ENCODE measurements around the gene USP31. TPM values are rescaled to one million over a fixed set of nuclear protein-coding genes. Genes with fewer than 3 reads are reported as not detected.

The USP31 gene
- total and polyA plus RNA-seq, 2 of the 13 experiments (the other 11 are each of a cell fraction or from before 2014, with no cell fraction given): 22.5 to 23.3 TPM

- TF ChIP-seq RNF219 (CRISPR knock-in tag; IDR thresholded peaks at IDR 0.05) (0 out of 2 replicates have a peak, but pooled peaks have one; percentile 39), ZFP1 (CRISPR knock-in tag; IDR thresholded peaks at IDR 0.05) (no peak), REXO4 (CRISPR knock-in tag; IDR thresholded peaks at IDR 0.05; ENCODE audit: borderline replicate concordance) (no peak), FOXA1 (IDR thresholded peaks at IDR 0.05) (no peak), FOXA1 (CRISPR knock-in tag; IDR thresholded peaks at IDR 0.05) (peak; percentile 64), NFKB2 (CRISPR knock-in tag; IDR thresholded peaks at IDR 0.05; ENCODE audit: borderline replicate concordance) (no peak), ZNF780A (CRISPR knock-in tag; IDR thresholded peaks at IDR 0.05) (no peak), THAP11 (CRISPR knock-in tag; IDR thresholded peaks at IDR 0.05) (0 out of 2 replicates have a peak, but pooled peaks have one; percentile 8), SRSF1 (optimal IDR thresholded peaks at IDR 0.05; ENCODE audit: low read depth, low read length) (no peak), NR1H2 (CRISPR knock-in tag; IDR thresholded peaks at IDR 0.05; ENCODE audit: borderline replicate concordance, low read depth) (no peak), HNRNPL (IDR thresholded peaks at IDR 0.05; ENCODE audit: low read depth, low read length) (no peak), ZZZ3 (CRISPR knock-in tag; IDR thresholded peaks at IDR 0.05; ENCODE audit: borderline replicate concordance) (no peak), ZNF280D (CRISPR knock-in tag; IDR thresholded peaks at IDR 0.05) (0 out of 2 replicates have a peak, but pooled peaks have one; percentile 4), HIVEP1 (CRISPR knock-in tag; IDR thresholded peaks at IDR 0.05) (no peak), SAP130 (CRISPR knock-in tag; IDR thresholded peaks at IDR 0.05; ENCODE audit: low read depth) (peak; percentile 58), POGK (CRISPR knock-in tag; conservative IDR thresholded peaks at IDR 0.05) (no peak), ARNTL (CRISPR knock-in tag; IDR thresholded peaks at IDR 0.05) (no peak), ELF1 (CRISPR knock-in tag; IDR thresholded peaks at IDR 0.05) (no peak), ZNF629 (CRISPR knock-in tag; conservative IDR thresholded peaks at IDR 0.05) (no peak), HNF4A (CRISPR knock-in tag; IDR thresholded peaks at IDR 0.05) (peak; percentile 85), NCOA1 (CRISPR knock-in tag; IDR thresholded peaks at IDR 0.05) (no peak), GMEB1 (CRISPR knock-in tag; IDR thresholded peaks at IDR 0.05; ENCODE audit: borderline replicate concordance) (no peak), SMYD3 (CRISPR knock-in tag; IDR thresholded peaks at IDR 0.05) (0 out of 2 replicates have a peak, but pooled peaks have one; percentile 28), RBM39 (IDR thresholded peaks at IDR 0.05; ENCODE audit: low read depth, low read length, poor library complexity, severe bottlenecking) (no peak)
These were observed 56.5 kb downstream of the USP31 start (continued) for GRCh38 chr16:23092801-23093117.

Data from HepG2 (cell line).